Stimulated activated CD4-positive, alpha-beta T cell treated with anti-CD3 and anti-CD28 coated beads, Interleukin-4, amount 100 ng/mL, for 24 hours (primary cell): Measurements from ENCODE around the gene DMRTA1.
"Not testable (repeated sequence)": the region's sequence is repeated elsewhere in the genome, so short reads cannot be mapped to it uniquely, and the experiment has no call there.

ENCODE experiments used
- DNase-seq: peaks from one replicate; pipeline ENCODE4 v3.0.0-alpha.2; 2020

Gene DMRTA1

DNA sequence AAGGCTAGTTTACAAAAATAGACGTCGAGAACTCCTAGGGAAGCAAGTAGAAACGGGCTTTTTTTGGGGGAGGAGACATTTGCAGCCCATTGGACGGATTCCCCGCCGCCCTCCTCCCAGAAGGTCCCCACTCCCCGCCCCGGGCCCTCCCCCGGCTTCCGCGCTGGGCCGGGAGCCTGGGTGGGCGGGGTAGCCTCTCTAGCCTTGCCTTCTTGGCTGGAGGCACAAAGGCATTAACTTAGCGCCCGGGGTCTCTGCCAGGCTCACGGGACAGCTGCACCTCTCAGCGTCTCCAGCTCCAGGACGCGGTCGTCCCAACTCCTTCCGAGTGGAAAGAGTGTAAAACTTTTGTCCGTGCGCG lies at the start of gene DMRTA1:
Gene DMRTA1 (plus strand): TSS at position 236 of the 361 bp plus-strand sequence. CDS start 242 bp downstream, outside the sequence.
- DNase-seq, result no peak

DNA sequence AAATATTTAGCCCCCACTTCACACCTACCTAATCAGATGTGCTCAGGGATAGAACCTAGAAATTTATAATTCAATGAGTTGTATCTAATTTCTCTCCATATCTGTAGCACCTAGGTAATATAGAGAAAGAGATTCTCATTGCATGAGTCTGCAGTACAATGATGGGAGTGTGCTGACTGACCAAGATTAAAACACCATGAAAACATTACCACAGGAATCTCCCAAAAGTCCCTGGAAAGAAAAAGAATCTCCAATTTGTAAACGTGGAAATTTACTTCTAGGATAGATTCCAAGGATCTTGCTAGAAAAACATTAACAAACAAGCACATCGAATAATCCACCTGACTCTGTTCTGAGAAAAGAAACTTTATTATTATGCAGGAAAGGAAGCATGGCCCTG lies 45.0 kb upstream of the DMRTA1 start:
- DNase-seq, result no peak

- DNase-seq, result no peak
Observed at GRCh38 chr9:22405869-22406659, 40.6 kb upstream of the DMRTA1 start.

GRCh38 chr9:22413884-22414283 lies 32.7 kb upstream of the DMRTA1 start:
- DNase-seq, result no peak

DNA sequence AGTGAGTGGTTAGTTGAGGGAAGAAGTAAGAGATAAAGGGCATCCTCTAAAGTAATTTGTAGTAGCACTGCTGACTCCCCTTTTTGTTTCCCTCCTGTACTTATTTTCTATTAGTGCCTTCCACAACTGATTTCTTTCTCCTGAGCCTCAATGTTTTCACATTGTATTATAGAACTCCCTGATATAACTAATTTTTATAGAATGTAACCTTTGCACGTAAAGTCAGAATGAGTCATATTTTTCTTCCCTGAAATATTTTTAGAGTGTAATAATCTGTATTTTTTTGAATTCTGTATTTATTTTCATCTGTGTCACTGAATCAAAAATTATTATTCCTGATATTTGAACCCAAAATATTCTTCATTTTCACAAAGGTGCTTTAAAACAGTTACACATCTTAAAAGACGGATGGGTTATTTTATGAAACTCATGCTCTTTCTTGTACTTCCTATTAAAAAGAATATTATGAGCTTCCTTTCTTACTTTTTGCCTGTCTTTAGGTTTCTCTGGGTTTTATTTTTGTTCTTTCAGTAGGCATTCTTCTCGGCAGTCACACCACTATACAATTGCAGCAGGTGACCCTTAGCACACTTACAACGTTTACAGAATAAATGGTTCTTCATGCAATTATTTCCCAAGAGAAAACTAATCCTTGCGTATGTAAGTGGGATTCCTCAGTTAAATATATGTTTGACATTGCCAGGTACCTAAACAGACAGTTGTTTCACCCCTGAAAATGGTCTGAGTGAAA lies 30.5 kb upstream of the DMRTA1 start:
- DNase-seq, result no peak

GRCh38 chr9:22416692-22417060 lies 29.9 kb upstream of the DMRTA1 start:
- no peak for DNase-seq

- no peak for DNase-seq
Observed at GRCh38 chr9:22423566-22423965, 23.1 kb upstream of the DMRTA1 start.

DNA sequence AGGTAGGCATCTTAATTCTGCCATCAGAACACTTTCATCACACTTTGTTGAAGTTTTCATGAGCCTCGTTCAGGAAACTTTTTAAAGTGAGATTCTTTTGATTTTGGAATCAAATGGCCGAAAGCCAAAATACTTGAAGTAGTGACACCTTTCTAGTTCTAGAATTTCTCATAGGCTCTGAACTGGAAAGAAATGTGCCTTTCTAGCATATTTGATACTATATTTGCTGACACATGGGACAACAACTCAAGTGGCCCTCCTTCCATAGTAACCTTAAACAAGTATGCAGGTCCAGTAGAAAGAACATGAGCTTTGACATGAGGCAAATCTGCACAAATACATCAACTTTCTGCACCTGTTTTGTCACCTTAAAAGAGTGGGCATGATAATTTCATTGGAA lies 22.0 kb upstream of the DMRTA1 start:
- DNase-seq, result no peak

GRCh38 chr9:22425551-22425950 lies 21.1 kb upstream of the DMRTA1 start:
- DNase-seq, result no peak

DNA sequence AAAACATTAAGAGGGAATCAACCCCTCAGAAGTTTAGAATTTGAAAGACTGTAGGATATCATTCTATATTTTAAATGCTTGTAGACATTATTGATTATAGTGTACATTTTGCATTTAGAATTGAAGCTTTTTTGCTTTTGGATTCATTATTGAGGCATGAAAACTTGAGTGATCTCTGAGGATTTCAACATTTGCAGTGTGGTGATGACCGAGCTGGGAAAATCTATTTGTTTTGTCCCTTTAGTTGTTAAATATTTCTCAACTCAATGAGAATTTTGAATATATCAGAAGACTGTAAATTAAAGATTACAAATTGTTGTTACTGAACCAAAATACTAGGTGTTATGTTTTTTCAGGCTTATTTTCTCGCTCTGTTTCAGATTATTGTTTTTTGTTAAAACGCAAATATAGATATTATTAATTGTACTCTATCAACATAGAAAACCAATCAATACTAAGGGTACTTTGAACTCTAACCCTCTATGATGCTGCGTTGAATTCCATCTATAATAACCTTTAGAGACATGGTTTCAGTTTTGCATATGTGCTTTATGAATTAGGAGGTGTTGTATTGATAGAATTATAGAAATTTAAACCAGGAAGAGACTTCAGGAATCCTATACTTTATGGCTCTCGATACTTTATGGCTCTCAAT lies 19.3 kb upstream of the DMRTA1 start:
- no peak for DNase-seq

- DNase-seq, result no peak
Observed at GRCh38 chr9:22433691-22434090, 12.9 kb upstream of the DMRTA1 start.

DNA sequence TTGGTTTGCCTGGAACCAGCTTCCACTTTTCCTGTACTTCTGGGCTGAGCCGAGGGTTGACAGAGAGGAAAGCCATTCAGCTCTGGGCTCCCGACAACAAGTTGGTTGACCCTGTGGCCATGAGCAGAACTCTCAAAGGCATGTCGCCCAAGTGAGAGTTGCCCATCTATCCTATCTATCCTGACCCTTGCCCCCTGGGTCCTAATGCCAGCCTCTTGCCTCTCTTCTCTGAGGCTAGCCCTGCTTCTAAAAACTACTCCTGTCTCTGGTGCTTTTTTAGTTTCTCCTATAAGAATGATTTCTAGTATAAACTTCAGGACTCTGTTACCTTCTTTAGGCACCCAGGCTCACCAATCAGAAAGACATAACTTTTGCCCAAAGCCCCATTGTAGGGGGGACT lies 11.4 kb upstream of the DMRTA1 start:
- not testable (repeated sequence) for DNase-seq

GRCh38 chr9:22437461-22438067 lies 9.1 kb upstream of the DMRTA1 start:
- DNase-seq, result not testable (repeated sequence)

DNA sequence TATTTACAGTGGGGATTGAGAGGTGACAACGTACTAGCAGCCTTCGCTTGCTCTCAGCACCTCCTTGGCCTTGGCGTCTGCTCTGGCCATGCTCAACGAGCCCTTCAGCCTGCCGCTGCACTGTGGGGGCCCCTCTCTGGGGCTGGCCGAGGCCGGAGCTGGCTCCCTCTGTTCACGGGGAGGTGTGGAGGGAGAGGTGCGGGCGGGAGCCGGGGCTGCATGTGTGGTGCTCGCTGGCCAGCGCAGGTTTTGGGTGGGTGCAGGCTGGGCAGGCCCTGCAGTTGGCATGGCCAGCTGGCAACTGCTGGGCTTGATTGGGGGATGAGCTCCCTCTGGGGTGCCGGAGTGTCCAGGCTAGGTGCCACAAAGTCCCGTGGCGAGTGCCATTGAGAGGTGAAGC lies 5.8 kb upstream of the DMRTA1 start:
- DNase-seq, result no peak

- DNase-seq, result peak; percentile 30
Observed at GRCh38 chr9:22446950-22447617, 460 bp downstream of the DMRTA1 start.

DNA sequence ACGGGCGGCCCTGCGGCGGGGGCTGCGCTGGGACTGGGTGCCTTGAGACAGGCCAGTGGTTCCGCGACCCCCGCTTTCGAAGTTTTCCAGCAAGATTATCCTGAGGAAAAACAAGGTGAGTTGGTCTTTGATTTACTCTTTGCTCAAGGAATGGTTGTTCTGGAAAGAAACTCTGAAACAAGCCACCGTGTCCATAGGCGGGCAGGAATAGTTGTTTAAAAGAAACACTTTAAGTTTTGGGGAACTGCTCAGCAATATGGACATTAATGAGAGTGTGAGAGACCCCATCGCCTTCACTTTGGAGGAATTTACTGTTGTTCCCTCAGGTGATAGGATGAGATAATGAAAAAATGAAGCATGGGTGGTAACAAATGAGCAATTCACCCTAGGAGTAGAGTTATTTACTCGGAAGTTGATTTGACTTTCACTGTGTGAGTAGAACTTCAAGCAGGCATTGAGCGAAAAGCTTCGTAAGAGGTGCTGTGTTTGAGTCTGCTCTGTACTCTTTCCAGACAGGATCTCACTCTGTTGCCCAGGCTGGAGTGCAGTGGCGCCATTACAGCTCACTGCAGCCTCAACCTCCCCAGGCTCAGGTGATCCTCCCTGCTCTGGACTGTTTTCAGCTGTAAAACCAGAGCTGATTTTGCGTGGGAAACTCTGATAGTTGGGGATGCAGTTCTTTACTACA lies 1.1 kb downstream of the DMRTA1 start:
- no peak for DNase-seq

- no peak for DNase-seq
Observed at GRCh38 chr9:22449719-22450118, 3.1 kb downstream of the DMRTA1 start.

DNA sequence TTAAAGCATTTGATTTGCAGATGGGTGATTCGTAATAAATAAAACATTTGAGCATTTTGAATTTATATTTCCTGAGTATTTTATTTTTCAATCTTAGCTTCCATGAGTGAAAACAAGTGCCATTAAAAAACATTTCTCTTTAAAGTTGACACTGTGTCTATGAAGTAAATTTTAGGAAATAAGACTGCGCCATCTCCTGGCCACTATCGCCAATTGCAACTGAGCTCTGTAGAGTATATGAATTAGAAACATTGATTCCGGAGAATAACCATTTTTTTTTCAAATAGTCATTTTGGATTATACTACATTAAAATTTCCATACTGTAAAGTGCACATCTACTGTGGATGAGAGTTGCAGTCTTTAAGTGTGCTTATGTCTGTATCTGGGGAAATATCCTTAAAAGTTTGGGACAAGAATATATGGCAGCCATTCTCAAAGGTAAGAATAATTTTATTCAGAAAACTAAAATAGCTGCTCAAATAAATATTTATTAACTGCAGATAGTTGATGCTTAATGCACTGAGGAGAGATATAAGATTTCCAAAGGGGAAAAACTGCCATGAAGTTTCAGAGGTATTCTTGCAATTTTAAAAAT lies 5.9 kb downstream of the DMRTA1 start:
- DNase-seq, result peak; percentile 56

GRCh38 chr9:22454016-22454415 lies 7.4 kb downstream of the DMRTA1 start:
- no peak for DNase-seq

DNA sequence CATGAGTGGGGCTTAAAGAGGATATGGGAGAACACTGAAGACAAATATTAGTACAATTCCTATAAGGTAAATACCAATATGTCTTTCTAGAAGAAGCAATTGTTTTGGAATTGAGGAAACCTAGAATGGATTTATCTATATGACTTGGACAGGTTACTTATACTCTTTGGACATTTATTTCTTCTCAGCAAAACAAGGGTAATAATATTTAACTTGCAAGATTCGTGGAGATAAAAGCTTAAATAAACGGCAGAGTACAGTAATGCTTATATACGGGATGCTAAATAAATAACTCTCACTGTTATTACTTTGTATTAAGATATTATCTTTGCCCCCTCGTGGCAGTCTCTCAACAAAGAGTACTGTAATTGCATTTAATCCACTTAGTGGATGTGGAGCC lies 8.6 kb downstream of the DMRTA1 start:
- no peak for DNase-seq

GRCh38 chr9:22457448-22457847 lies 10.8 kb downstream of the DMRTA1 start:
- no peak for DNase-seq

DNA sequence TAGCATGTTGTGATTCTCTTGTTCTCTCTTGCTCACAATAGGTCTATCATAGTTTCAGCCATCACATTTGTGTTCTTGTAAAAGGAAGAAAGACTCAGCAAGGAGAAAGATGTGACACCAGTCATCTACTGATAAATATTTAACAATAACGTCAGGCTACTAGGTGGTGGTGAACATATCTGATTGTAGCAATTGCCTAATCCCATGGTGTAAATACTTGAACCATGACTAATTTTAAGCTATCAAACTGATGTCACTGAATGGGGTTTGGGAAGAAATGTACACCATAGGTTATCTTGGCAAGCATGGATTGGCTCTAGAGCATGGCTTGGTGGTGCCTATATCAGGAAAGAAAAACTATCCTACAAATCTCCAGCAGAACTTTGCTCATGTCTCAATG lies 16.6 kb downstream of the DMRTA1 start:
- DNase-seq, result no peak
